A549 (cell line): ENCODE data around the gene SLC47A2. TPM values are rescaled to one million over a fixed set of nuclear protein-coding genes. Genes with fewer than 3 reads are reported as not detected.

Experiments used
- ATOH8 ChIP-seq: fragments of 250-450 bp; sonication (Bioruptor Pico); IDR thresholded peaks from 2 replicates; pipeline ENCODE4 v1.5.0; 2020; ENCODE audit warnings: low read depth, mild to moderate bottlenecking, moderate library complexity
- BHLHE40 ChIP-seq: IDR thresholded peaks from 2 replicates; pipeline ENCODE4 v1.6.1; 2012; ENCODE audit warnings: low read depth, low read length, inconsistent platforms
- CBX2 ChIP-seq: fragments of 200-600 bp; sonication (generic); IDR thresholded peaks from 2 replicates; pipeline ENCODE4 v1.6.1; 2016; ENCODE audit warnings: low read depth, mild to moderate bottlenecking, borderline replicate concordance
- CEBPB ChIP-seq, 2 experiments: fragments of >200 bp in 1 of 2; sonication (Bioruptor Twin) in 1 of 2; formaldehyde crosslinking in 1 of 2; IDR thresholded peaks; 2 replicates each; pipeline ENCODE4 v1.6.1; 2012 to 2016
- CHD4 ChIP-seq: fragments of 200-600 bp; sonication (generic); IDR thresholded peaks from 2 replicates; pipeline ENCODE4 v1.6.1; 2016; ENCODE audit warnings: antibody characterized with exemption, mild to moderate bottlenecking, borderline replicate concordance
- CTCF ChIP-seq: fragments of >200 bp; sonication (Bioruptor Twin); formaldehyde crosslinking; IDR thresholded peaks from 3 replicates; pipeline ENCODE4 v1.5.1; 2016
- ESRRA ChIP-seq: fragments of 150-350 bp; IDR thresholded peaks from 2 replicates; pipeline ENCODE4 v1.6.1; 2014; ENCODE audit warnings: mild to moderate bottlenecking, low read length, borderline replicate concordance
- HOXB13 ChIP-seq: fragments of 250-450 bp; sonication (Bioruptor Pico); IDR thresholded peaks from 2 replicates; pipeline ENCODE4 v1.5.0; 2020; ENCODE audit warnings: low read depth, mild to moderate bottlenecking, moderate library complexity
- HOXB5 ChIP-seq: fragments of 250-450 bp; sonication (Bioruptor Pico); IDR thresholded peaks from 2 replicates; pipeline ENCODE4 v1.5.0; 2020; ENCODE audit warnings: mild to moderate bottlenecking, moderate library complexity
- KDM1A ChIP-seq: fragments of 200-600 bp; sonication (generic); IDR thresholded peaks from 2 replicates; pipeline ENCODE4 v1.6.1; 2016; ENCODE audit warnings: low read depth, mild to moderate bottlenecking
- KDM5A ChIP-seq: fragments of 200-600 bp; sonication (generic); IDR thresholded peaks from 2 replicates; pipeline ENCODE4 v1.6.1; 2016; ENCODE audit warnings: antibody characterized with exemption, mild to moderate bottlenecking
- MAFK ChIP-seq: fragments of 450-650 bp; IDR thresholded peaks from 2 replicates; pipeline ENCODE4 v1.6.1; 2014; ENCODE audit not compliant: partially characterized antibody
- NFE2L2 ChIP-seq: fragments of 150-350 bp; conservative IDR thresholded peaks from 2 replicates; pipeline ENCODE4 v1.6.1; 2014; ENCODE audit warnings: low read length
- POLR2AphosphoS2 ChIP-seq: conservative IDR thresholded peaks from 2 replicates; pipeline ENCODE4 v1.6.1; 2012; ENCODE audit warnings: low read length, improper control_type of control experiment, inconsistent platforms
- RCOR1 ChIP-seq: fragments of 150-350 bp; IDR thresholded peaks from 2 replicates; pipeline ENCODE4 v1.6.1; 2014; ENCODE audit warnings: antibody characterized with exemption, low read length, low read depth
- SMC3 ChIP-seq: fragments of >200 bp; sonication (Bioruptor Twin); formaldehyde crosslinking; IDR thresholded peaks from 3 replicates; pipeline ENCODE4 v1.6.1; 2018; ENCODE audit warnings: inconsistent platforms
- TP53 ChIP-seq: fragments of 250-450 bp; sonication (Bioruptor Pico); IDR thresholded peaks from 2 replicates; pipeline ENCODE4 v1.5.0; 2021; ENCODE audit warnings: mild to moderate bottlenecking, moderate library complexity
- ZC3H11A ChIP-seq: fragments of 450-650 bp; IDR thresholded peaks from 2 replicates; pipeline ENCODE4 v1.6.1; 2014; ENCODE audit warnings: antibody characterized with exemption, mild to moderate bottlenecking
- ZNF302 ChIP-seq: fragments of 250-450 bp; sonication (Bioruptor Pico); IDR thresholded peaks from 2 replicates; pipeline ENCODE4 v1.9.0; 2021; ENCODE audit warnings: inconsistent platforms, mild to moderate bottlenecking, moderate library complexity
- ZSCAN20 ChIP-seq: fragments of 250-450 bp; sonication (Bioruptor Pico); IDR thresholded peaks from 2 replicates; pipeline ENCODE4 v1.8.0; 2022; ENCODE audit warnings: mild to moderate bottlenecking, moderate library complexity
- polyA plus RNA-seq, 4 experiments: library from polyadenylated mRNA; depleted of rRNA in 3 of 4; stranded (reverse); fragments of >200 nt; fragmentation: RNase III in 1 of 4; extraction: RNeasy Plus Mini Kit Qiagen cat#74134 plus additional on column Dnase treatment in 1 of 4; gene quantifications; 2 replicates in 3 of 4; 3 replicates in 1 of 4; pipeline ENCODE4 v1.2.3, GENCODE V29; 2011 to 2017
- TF ChIP-seq, protein P1 (sequence below): fragments of 200-600 bp; sonication (generic); IDR thresholded peaks from 2 replicates; pipeline ENCODE4 v1.6.1; 2016; ENCODE audit warnings: antibody characterized with exemption, mild to moderate bottlenecking, moderate library complexity
- TF ChIP-seq, protein P2 (sequence below): fragments of >200 bp; sonication (Bioruptor Twin); formaldehyde crosslinking; IDR thresholded peaks from 3 replicates; pipeline ENCODE4 v1.6.1; 2016
- TF ChIP-seq, protein P3 (sequence below): fragments of 450-650 bp; IDR thresholded peaks from 2 replicates; pipeline ENCODE4 v1.6.1; 2014; ENCODE audit warnings: antibody characterized with exemption

The SLC47A2 gene
- polyA plus RNA-seq, 2 of the 4 experiments (the other 2 are of a cell fraction) = 0.13 to 0.27 TPM

DNA sequence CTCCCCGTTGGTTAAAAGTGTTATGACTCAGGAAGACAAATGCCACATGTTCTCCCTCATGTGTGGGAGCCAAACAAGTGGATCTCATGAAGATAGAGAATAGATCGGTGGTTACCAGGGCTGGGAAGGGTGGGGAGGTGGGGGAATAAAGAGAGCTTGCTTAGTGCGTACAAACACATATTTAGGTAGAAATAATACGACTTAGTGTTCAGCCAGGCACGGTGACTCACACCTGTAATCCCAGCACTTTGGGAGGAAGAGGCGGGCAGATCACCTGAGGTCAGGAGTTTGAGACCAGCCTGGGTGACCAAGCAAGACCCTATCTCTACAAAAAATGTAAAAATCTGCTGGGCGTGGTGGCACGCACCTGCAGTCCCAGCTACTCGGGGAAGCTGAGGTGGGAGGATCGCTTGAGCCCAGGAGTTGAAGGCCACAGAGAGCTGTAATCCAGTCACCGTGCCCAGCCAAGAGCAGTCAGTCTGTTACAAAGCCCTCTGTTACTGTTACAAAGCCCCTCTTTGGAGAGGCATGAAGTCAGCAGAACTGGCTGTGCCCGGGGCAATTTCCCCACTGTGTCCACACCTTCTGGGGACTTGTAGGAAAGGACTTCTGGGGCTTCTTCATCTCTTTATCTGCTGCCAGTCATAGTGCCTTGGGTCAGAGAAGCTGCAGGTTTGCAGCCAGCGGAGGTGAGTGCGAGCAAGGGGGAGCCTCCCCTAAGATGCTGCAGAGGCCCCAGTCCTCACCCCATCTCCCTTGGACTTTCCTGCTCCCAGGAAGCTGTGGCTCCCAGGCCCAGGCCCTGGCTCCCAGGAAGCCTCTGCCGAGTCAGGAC lies 36.0 kb upstream of the SLC47A2 start (continued):
- TF ChIP-seq CTCF (no peak), HOXB13 (peak; percentile 95), RCOR1 (no peak), SMC3 (no peak), NFE2L2 (no peak), BHLHE40 (no peak; the same call in 1 of the 2 replicates), HOXB5 (peak; percentile 94; the same call in 1 of the 2 replicates), ZSCAN20 (peak; percentile 53), TP53 (CRISPR knock-in tag) (peak; percentile 78), KDM1A (no peak), CEBPB (IDR thresholded peaks at IDR 0.05) (no peak; a peak in 1 of 4 replicates), CBX2 (no peak), MAFK (peak; percentile 51), POLR2AphosphoS2 (no peak), CHD4 (no peak), KDM5A (no peak), ATOH8 (CRISPR knock-in tag) (peak; percentile 94), ZNF302 (peak; percentile 94), ESRRA (no peak), ZC3H11A (no peak)
- TF ChIP-seq, protein P1, sequence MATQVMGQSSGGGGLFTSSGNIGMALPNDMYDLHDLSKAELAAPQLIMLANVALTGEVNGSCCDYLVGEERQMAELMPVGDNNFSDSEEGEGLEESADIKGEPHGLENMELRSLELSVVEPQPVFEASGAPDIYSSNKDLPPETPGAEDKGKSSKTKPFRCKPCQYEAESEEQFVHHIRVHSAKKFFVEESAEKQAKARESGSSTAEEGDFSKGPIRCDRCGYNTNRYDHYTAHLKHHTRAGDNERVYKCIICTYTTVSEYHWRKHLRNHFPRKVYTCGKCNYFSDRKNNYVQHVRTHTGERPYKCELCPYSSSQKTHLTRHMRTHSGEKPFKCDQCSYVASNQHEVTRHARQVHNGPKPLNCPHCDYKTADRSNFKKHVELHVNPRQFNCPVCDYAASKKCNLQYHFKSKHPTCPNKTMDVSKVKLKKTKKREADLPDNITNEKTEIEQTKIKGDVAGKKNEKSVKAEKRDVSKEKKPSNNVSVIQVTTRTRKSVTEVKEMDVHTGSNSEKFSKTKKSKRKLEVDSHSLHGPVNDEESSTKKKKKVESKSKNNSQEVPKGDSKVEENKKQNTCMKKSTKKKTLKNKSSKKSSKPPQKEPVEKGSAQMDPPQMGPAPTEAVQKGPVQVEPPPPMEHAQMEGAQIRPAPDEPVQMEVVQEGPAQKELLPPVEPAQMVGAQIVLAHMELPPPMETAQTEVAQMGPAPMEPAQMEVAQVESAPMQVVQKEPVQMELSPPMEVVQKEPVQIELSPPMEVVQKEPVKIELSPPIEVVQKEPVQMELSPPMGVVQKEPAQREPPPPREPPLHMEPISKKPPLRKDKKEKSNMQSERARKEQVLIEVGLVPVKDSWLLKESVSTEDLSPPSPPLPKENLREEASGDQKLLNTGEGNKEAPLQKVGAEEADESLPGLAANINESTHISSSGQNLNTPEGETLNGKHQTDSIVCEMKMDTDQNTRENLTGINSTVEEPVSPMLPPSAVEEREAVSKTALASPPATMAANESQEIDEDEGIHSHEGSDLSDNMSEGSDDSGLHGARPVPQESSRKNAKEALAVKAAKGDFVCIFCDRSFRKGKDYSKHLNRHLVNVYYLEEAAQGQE = no peak
- TF ChIP-seq, protein P2, sequence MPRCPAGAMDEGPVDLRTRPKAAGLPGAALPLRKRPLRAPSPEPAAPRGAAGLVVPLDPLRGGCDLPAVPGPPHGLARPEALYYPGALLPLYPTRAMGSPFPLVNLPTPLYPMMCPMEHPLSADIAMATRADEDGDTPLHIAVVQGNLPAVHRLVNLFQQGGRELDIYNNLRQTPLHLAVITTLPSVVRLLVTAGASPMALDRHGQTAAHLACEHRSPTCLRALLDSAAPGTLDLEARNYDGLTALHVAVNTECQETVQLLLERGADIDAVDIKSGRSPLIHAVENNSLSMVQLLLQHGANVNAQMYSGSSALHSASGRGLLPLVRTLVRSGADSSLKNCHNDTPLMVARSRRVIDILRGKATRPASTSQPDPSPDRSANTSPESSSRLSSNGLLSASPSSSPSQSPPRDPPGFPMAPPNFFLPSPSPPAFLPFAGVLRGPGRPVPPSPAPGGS = no peak
- TF ChIP-seq, protein P3, sequence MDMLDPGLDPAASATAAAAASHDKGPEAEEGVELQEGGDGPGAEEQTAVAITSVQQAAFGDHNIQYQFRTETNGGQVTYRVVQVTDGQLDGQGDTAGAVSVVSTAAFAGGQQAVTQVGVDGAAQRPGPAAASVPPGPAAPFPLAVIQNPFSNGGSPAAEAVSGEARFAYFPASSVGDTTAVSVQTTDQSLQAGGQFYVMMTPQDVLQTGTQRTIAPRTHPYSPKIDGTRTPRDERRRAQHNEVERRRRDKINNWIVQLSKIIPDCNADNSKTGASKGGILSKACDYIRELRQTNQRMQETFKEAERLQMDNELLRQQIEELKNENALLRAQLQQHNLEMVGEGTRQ = 0 out of 2 replicates have a peak, but pooled peaks have one; percentile 11
